ENCODE measurements around the gene GLP1R. TPM values are rescaled to one million over a fixed set of nuclear protein-coding genes. Genes with fewer than 3 reads are reported as not detected.

Gene GLP1R
- total RNA-seq, 4 donors from 2014 or later = not detected

- intact Hi-C loops (cut with DNase I; ENCODE audit: low total_unique reads) (no loop called here), in situ Hi-C loops (cut with MboI; ENCODE audit: low sequenced_read_pairs in 4 of 4) (no loop called here)
- Histone ChIP-seq H3K4me1 (no peaks in the 10 kb centered on the region), H3K4me3 (no peak overlapping the region), H3K36me3 (no peaks in the 10 kb centered on the region), H3K9me3 (no peaks in the 10 kb centered on the region), H3K27ac (no peak overlapping the region), H3K27me3 (peaks cover 0 to 3% (median 0%) of the 10 kb centered on the region in 3 donors)
- DNase-seq = no peak
- ATAC-seq = no peak
- TF ChIP-seq POLR2A (IDR thresholded peaks at IDR 0.05) = no peak
- TF ChIP-seq CTCF (IDR thresholded peaks at IDR 0.05 in 4 of 5, conservative IDR thresholded peaks at IDR 0.05 in 1 of 5) = no peak
Measured at GRCh38 chr6:39056191-39056590, 7.6 kb downstream of the GLP1R start.

- no peaks in the 10 kb centered on the region for H3K27me3 ChIP-seq
- no peak for ATAC-seq
Measured at GRCh38 chr6:39056681-39057080, 8.1 kb downstream of the GLP1R start.

GRCh38 chr6:39057251-39058155, 8.9 kb downstream of the GLP1R start:
- no peaks in the 10 kb centered on the region for H3K4me1 ChIP-seq
- H3K27me3 ChIP-seq = no peaks in the 10 kb centered on the region
- DNase-seq (no peak), ATAC-seq (no peak)
- H3K27ac ChIP-seq = no peak overlapping the region
- H3K9me3 ChIP-seq = no peaks in the 10 kb centered on the region
- no peak overlapping the region for H3K4me3 ChIP-seq
- intact Hi-C loops (cut with DNase I; ENCODE audit: low total_unique reads) (no loop called here), in situ Hi-C loops (cut with MboI; ENCODE audit: low sequenced_read_pairs in 4 of 4) (no loop called here)
- TF ChIP-seq CTCF (IDR thresholded peaks at IDR 0.05 in 4 of 5, conservative IDR thresholded peaks at IDR 0.05 in 1 of 5) = no peak
- no peak for TF ChIP-seq POLR2A (IDR thresholded peaks at IDR 0.05)
- H3K36me3 ChIP-seq = no peaks in the 10 kb centered on the region

More at GRCh38 chr6:39056681-39057080, 8.1 kb downstream of the GLP1R start:
- no peaks in the 10 kb centered on the region for H3K9me3 ChIP-seq
- no peaks in the 10 kb centered on the region for H3K4me1 ChIP-seq
- H3K36me3 ChIP-seq = no peaks in the 10 kb centered on the region
- DNase-seq = no peak
- H3K4me3 ChIP-seq = no peak overlapping the region
- no peak overlapping the region for H3K27ac ChIP-seq
- in situ Hi-C loops (cut with MboI; ENCODE audit: low sequenced_read_pairs in 4 of 4) = no loop called here
- intact Hi-C loops (cut with DNase I; ENCODE audit: low total_unique reads) = no loop called here
- TF ChIP-seq CTCF (IDR thresholded peaks at IDR 0.05 in 4 of 5, conservative IDR thresholded peaks at IDR 0.05 in 1 of 5) (no peak), POLR2A (IDR thresholded peaks at IDR 0.05) (no peak)

- no peak overlapping the region for H3K4me3 ChIP-seq
- in situ Hi-C loops (cut with MboI; ENCODE audit: low sequenced_read_pairs in 4 of 4) = no loop called here
Measured at GRCh38 chr6:39058471-39059147, 10.0 kb downstream of the GLP1R start.

More at GRCh38 chr6:39058471-39059147, 10.0 kb downstream of the GLP1R start:
- DNase-seq (no peak), ATAC-seq (no peak)
- Histone ChIP-seq H3K36me3 (no peaks in the 10 kb centered on the region), H3K27me3 (no peaks in the 10 kb centered on the region), H3K4me1 (no peaks in the 10 kb centered on the region), H3K27ac (no peak overlapping the region), H3K9me3 (no peaks in the 10 kb centered on the region)
- intact Hi-C loops (cut with DNase I; ENCODE audit: low total_unique reads) = no loop called here
- TF ChIP-seq POLR2A (IDR thresholded peaks at IDR 0.05) (no peak), CTCF (IDR thresholded peaks at IDR 0.05 in 4 of 5, conservative IDR thresholded peaks at IDR 0.05 in 1 of 5) (no peak)

Measured in gastrocnemius medialis (tissue), 4 donors.